GM21576 (cell line): ENCODE measurements around the gene LSM3.

Experiments
- ATAC-seq: cut with Tn5 transposase; IDR thresholded peaks from one replicate; pipeline ENCODE4 v1.9.1; 2021; ENCODE audit warnings: mild to moderate bottlenecking, moderate library complexity; ENCODE audit not compliant: unreplicated experiment

LSM3 gene

DNA sequence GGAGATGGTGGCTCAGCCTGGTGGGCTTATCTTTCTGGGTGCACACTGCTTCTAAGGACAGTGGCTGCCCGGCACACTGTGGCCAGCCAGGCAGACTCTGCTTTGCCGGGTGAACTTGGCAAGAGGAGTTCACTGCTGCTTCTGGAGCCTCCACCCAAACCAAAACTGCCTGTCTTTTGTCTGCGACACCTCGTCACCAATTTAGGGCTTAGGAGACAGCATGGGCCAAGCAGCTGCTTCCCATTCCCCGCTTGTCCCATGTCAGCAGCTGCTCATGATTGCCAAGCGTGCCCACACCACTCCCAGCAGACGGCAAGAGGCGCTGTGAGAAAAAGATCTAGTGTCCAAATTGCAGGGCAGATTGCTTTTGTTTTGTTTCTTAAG, 57.3 kb downstream of the LSM3 start:
- no peak for ATAC-seq

DNA sequence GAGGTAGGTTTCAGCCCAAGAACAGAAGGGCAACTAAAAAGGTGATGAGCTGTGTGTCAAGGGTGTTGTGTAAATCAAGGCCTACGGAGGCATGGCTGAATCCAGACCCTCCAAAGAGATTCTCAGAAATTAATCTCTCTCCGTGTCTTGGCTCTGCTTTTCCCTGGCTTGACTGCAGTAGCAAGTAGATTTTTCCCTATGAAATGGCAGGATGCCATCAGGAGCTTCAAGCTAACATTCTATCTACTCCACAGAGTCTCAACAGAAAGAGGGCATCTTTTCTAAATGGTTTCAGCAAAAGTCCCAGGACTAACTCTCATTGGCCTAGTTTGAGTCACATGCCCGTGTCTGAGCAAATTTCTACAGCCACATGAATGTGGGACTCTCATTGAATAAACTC, 58.3 kb downstream of the LSM3 start:
- no peak for ATAC-seq

- ATAC-seq, result no peak
Measured at GRCh38 chr3:14237457-14237856, 58.8 kb downstream of the LSM3 start.

DNA sequence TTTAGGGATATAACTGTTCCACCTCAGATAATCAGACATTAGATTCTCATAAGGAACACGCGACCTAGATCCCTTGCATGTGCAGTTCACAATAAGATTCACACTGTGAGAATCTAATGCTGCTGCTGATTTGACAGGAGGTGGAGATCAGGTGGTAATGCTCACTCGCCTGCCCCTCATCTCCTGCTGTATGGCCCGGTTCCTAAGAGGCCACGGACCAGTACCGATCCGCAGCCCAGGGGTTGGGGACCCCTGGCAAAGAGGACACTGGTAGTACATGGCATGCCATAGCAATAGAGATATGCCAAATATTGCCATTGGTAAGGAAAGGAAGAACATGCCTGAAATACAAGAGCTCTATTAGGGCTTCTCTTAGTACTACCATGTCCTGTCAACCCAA, 59.7 kb downstream of the LSM3 start:
- no peak for ATAC-seq

- ATAC-seq, result no peak
Measured at GRCh38 chr3:14238930-14239329, 60.3 kb downstream of the LSM3 start.

GRCh38 chr3:14239940-14240339, 61.3 kb downstream of the LSM3 start:
- ATAC-seq, result no peak

DNA sequence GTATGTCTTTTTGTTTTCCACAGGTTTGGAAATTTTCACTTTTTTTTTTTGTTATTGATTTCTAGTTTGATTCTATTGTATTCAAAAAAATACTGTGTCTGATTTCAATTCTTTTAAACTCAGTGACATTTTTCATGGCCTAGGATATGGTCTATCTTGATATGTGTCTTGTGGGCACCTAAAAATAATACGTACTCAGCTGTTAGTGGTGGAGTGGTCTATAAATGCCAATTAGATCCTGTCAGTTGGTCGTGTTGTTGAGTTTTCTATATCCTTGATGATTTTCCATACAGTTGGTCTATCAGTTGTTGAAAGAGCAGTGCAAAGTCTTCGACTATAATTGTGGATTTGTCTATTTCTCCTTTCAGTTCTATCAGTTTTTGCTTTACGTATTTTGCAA, 61.7 kb downstream of the LSM3 start:
- no peak for ATAC-seq

DNA sequence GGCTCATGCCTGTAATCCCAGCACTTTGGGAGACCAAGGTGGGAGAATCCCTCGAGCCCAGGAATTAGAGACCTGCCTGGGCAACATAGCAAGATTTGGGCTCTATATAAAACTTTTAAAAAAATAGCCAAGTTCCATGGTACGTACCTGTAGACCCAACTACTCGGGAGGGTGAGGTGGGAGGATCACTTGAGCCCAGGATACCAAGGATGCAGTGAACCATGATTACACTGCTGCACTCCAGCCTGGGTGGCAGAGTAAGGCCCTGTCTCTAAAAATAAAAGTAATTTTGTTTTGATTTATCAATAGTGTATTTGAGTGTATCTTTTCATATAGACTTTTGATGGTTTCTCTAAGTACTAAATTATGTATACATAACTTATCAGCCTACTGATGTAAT, 63.1 kb downstream of the LSM3 start:
- ATAC-seq, result no peak

DNA sequence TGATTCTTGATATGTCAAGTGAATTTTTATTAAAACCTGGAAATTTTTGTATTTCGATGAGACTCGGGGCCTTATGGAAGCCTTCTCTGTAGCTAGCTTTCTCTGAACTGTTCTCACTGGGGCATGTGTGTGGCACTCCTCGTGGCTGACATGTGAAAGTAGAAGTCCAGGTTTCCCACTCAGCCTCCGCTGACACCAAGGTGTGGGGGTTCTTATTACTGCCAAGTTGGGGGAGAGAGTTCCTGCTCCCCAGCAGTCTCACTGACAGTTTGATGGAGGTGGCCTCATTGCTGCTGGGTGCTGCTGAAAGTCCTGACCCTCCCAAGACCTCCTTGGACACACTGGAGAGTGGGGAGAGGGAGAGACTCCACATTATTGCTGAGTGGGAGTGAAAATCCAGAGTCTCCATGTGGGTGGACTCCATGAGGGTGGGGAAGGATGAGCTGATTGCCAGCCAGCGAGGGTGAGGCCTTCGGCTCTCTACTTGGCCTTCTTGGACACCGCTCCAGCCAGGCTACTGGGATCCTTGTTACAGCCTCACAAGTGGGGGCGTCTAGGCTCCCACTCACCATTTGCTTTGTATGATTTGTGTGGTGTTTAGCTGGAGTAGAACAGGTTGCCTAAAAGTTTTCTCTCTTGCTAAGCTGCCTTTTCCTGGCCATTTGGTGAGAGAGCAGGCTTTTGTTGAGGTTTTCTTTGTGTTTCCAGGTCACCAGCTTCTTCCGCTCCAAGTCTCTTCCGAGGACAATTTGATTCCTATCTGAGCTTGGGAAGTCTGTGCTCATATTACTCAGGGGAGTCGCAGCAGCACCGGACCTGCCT, 64.1 kb downstream of the LSM3 start:
- ATAC-seq, result no peak

- no peak for ATAC-seq
Measured at GRCh38 chr3:14243782-14244181, 65.2 kb downstream of the LSM3 start.

- ATAC-seq, result no peak
Measured at GRCh38 chr3:14244521-14245247, 66.1 kb downstream of the LSM3 start.

- no peak for ATAC-seq
Measured at GRCh38 chr3:14245248-14245639, 66.6 kb downstream of the LSM3 start.

GRCh38 chr3:14245822-14246221, 67.2 kb downstream of the LSM3 start:
- ATAC-seq, result no peak

DNA sequence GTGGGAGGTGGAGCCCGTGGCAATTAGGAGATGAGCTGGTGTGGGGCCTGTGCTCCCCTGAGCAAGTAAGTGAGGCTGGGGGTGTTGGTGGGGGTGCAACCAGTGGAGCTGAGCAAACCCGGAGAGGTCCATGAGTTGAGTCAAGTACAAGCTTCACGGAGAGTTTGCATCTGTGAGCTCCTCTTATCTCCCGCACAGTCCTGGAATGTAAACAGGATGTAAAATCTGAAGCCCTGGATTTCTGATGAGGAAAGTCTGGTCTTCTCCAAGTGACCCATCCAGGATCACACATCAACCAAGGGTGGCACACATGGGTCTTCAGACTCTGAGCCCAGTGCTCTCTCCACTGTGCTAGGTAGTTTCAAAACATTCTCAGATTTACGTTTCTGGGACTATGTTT, 67.8 kb downstream of the LSM3 start:
- ATAC-seq, result no peak

DNA sequence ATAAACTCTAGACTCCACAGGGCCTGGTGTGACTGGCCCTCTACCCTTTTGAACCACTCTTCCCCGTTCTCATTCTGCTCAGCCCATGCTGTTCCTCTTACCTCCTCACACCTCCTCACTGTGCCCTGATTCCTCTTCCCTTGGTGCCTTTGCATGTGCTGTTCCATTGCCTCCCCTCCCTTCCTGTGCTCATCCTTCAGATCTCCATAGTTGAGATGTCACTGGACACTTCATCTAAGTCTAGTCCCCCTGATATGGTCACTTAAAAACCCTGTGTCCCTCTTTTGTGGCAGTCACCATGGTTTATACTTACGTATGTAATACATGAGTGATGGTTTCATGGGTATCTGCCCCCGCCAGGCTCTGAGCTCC, 69.8 kb downstream of the LSM3 start:
- no peak for ATAC-seq

DNA sequence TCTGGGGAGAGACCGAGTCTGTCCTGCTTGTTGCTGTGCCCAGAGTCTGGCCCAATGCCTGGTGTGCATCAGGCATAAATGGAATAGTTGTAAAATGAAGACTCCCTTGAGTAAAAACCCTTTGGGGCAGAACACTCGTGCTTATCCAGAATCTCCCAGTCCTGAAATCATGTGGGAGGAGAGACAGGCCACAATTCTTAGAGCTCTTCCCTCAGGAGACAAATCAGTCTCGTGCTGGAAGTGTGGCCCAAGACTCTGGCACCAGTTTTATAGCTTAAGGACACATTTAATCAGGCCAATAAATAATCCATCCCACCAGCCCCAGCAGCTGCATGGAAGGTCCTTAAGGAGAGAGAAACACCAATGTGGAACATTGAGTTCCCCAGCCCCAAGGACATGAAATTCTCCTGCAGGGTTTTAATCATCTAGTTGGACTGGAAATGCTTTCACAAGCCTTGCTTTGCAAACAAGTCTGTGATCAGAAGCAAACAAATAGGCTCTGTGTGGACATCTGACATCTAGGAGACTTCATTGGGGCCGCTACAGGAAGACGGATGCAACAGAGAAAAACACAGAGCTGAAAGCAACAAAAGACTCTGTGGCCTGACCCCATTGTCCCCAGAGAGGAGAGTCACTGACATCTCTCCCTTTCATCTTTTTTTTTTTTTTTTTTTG, 70.4 kb downstream of the LSM3 start:
- ATAC-seq, result no peak
